ENCODE measurements around the gene ELP4. TPM values are rescaled to one million over a fixed set of nuclear protein-coding genes. Genes with fewer than 3 reads are reported as not detected.

The ELP4 gene
- total and polyA plus RNA-seq, 9 of the 15 experiments (the other 6 are each of a cell fraction or from before 2014, with no cell fraction given), result 24.1 to 60.3 (median 38.7) TPM

DNA sequence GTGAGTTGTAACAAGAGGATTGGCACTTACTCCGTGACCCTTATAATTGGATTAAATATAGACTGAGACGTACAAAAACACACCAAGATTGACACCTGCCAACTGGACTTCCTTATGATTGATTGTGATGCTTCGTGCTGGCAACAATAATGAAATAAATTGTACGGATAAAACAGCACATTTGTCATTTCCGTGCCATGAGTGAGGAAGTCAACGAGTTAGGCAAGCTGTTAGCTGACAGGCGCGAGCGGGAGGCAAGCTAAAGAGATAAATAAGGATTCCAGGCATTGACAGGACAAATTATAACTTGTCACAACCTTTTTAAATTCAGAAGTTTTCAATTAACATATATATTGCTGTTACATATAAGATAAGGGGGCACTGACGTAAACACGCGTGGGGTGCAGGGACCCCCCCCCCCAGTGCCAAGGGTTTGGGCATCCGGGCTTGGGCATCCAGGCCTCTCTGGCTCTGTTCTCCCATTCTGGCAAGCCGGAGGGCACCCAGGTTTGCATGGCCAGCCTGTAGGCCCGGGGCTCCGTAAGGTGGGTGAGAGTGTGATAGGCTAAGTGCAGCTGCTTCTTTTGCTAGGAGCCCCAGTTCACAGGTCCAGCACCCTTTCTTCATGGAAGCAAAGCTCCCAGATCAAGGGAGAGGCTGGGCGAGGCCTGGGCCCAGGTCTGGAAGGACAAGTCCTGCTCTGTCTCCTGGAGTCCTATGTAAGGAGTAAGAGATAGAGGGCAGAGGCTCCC, 312.8 kb downstream of the ELP4 start:
- DNase-seq (ENCODE audit: extremely low read depth in 1 of 4, low spot score in 3 of 4) (no peak), ATAC-seq (no peak), FAIRE-seq (no peak)
- intact Hi-C loops (cut with micrococcal nuclease) (no loop called here), in situ Hi-C loops (cut with MboI) (no loop called here)
- no peak overlapping the region for H3K27ac ChIP-seq (ENCODE audit: extremely low read depth, low read depth, low read length)
- ChIA-PET CTCF (ENCODE audit: low intra/inter-chr PET ratio) (no interaction called here), POLR2A (no interaction called here)
- no peak overlapping the region for H3K4me2 ChIP-seq (ENCODE audit: insufficient read depth, low read length)
- H3K4me1 ChIP-seq (replicated peaks in 1 of 2; ENCODE audit: control insufficient read depth in 2 of 2, insufficient read depth in 2 of 2, low read length in 2 of 2), result peaks cover 0 to 33% of the 10 kb centered on the region in 2 experiments; a peak in 3 of 5 replicates
- H4K20me1 ChIP-seq (replicated peaks; ENCODE audit: control insufficient read depth, insufficient read depth, low read length), result no peaks in the 10 kb centered on the region
- no peaks in the 10 kb centered on the region for H3K9me3 ChIP-seq (replicated peaks; ENCODE audit: control insufficient read depth, insufficient read depth, low read depth, low read length)
- H3K79me2 ChIP-seq (ENCODE audit: control insufficient read depth, insufficient read depth, low read length), result no peaks in the 10 kb centered on the region
- no peaks in the 10 kb centered on the region for H3K9me1 ChIP-seq (ENCODE audit: control insufficient read depth, insufficient read depth, low read length)
- H2AFZ ChIP-seq (ENCODE audit: low read depth, low read length), result no peak overlapping the region
- H3K9ac ChIP-seq (ENCODE audit: insufficient read depth in 1 of 2, low read depth in 2 of 2, low read length in 2 of 2), result no peak overlapping the region
- no TSS peak for BruUV-seq (replicated peaks)
- H3K27me3 ChIP-seq (ENCODE audit: control insufficient read depth in 2 of 2, insufficient read depth in 2 of 2, low read length in 2 of 2), result peaks cover 62 to 77% of the 10 kb centered on the region in 2 experiments
- H3K4me3 ChIP-seq, result no peak overlapping the region
- no peaks in the 10 kb centered on the region for H3K36me3 ChIP-seq (ENCODE audit: control insufficient read depth, insufficient read depth, low read length)
- WGBS (ENCODE audit: insufficient coverage, low coverage, missing lambda C conversion rate), result 32% methylated on average over 17 of the region's 17 CpGs
- TF ChIP-seq ZC3H4 (CRISPR knock-in tag; IDR thresholded peaks at IDR 0.05; ENCODE audit: borderline replicate concordance) (no peak), TFAM (CRISPR knock-in tag; conservative IDR thresholded peaks at IDR 0.05) (no peak), TBL1XR1 (IDR thresholded peaks at IDR 0.05; ENCODE audit: low read length in 2 of 2) (no peak), FOXM1 (IDR thresholded peaks at IDR 0.05; ENCODE audit: low read depth) (no peak), FOXM1 (CRISPR knock-in tag; IDR thresholded peaks at IDR 0.05; ENCODE audit: low read depth) (no peak)
- TF ChIP-seq, protein P1, sequence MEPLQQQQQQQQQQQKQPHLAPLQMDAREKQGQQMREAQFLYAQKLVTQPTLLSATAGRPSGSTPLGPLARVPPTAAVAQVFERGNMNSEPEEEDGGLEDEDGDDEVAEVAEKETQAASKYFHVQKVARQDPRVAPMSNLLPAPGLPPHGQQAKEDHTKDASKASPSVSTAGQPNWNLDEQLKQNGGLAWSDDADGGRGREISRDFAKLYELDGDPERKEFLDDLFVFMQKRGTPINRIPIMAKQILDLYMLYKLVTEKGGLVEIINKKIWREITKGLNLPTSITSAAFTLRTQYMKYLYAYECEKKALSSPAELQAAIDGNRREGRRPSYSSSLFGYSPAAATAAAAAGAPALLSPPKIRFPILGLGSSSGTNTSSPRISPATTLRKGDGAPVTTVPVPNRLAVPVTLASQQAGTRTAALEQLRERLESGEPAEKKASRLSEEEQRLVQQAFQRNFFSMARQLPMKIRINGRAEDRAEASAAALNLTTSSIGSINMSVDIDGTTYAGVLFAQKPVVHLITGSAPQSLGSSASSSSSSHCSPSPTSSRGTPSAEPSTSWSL (CRISPR knock-in tag; IDR thresholded peaks at IDR 0.05; ENCODE audit: borderline replicate concordance), result no peak
- TF ChIP-seq, protein P2, sequence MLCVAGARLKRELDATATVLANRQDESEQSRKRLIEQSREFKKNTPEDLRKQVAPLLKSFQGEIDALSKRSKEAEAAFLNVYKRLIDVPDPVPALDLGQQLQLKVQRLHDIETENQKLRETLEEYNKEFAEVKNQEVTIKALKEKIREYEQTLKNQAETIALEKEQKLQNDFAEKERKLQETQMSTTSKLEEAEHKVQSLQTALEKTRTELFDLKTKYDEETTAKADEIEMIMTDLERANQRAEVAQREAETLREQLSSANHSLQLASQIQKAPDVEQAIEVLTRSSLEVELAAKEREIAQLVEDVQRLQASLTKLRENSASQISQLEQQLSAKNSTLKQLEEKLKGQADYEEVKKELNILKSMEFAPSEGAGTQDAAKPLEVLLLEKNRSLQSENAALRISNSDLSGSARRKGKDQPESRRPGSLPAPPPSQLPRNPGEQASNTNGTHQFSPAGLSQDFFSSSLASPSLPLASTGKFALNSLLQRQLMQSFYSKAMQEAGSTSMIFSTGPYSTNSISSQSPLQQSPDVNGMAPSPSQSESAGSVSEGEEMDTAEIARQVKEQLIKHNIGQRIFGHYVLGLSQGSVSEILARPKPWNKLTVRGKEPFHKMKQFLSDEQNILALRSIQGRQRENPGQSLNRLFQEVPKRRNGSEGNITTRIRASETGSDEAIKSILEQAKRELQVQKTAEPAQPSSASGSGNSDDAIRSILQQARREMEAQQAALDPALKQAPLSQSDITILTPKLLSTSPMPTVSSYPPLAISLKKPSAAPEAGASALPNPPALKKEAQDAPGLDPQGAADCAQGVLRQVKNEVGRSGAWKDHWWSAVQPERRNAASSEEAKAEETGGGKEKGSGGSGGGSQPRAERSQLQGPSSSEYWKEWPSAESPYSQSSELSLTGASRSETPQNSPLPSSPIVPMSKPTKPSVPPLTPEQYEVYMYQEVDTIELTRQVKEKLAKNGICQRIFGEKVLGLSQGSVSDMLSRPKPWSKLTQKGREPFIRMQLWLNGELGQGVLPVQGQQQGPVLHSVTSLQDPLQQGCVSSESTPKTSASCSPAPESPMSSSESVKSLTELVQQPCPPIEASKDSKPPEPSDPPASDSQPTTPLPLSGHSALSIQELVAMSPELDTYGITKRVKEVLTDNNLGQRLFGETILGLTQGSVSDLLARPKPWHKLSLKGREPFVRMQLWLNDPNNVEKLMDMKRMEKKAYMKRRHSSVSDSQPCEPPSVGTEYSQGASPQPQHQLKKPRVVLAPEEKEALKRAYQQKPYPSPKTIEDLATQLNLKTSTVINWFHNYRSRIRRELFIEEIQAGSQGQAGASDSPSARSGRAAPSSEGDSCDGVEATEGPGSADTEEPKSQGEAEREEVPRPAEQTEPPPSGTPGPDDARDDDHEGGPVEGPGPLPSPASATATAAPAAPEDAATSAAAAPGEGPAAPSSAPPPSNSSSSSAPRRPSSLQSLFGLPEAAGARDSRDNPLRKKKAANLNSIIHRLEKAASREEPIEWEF (CRISPR knock-in tag; IDR thresholded peaks at IDR 0.05), result no peak
- TF ChIP-seq, protein P3, sequence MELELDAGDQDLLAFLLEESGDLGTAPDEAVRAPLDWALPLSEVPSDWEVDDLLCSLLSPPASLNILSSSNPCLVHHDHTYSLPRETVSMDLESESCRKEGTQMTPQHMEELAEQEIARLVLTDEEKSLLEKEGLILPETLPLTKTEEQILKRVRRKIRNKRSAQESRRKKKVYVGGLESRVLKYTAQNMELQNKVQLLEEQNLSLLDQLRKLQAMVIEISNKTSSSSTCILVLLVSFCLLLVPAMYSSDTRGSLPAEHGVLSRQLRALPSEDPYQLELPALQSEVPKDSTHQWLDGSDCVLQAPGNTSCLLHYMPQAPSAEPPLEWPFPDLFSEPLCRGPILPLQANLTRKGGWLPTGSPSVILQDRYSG (tag; conservative IDR thresholded peaks at IDR 0.05; ENCODE audit: low read depth), result no peak

Measured in K562 (cell line).